Measurements from ENCODE around the gene NUBPL.

DNA sequence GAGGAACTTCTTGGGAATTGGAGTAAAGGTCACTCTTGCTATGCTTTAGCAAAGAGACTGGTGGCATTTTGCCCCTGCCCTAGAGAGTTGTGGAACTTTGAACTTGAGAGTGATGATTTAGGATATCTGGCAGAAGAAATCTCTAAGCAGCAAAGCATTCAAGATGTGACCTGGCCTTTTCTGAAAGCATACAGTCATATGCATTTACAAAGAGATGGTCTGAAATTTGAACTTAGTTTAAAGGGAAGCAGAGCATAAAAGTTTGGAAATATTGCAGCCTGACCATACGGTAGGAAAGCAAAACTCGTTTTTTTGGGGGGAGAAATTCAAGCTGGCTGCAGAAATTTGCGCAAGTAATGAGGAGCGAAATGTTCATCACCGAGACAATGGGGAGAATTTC is 60.9 kb downstream of the NUBPL start:
- TF ChIP-seq NFIC (IDR thresholded peaks at IDR 0.05) (no peak), CREB1 (IDR thresholded peaks at IDR 0.05; ENCODE audit: low read depth) (no peak), RAD21 (IDR thresholded peaks at IDR 0.05; ENCODE audit: low read depth) (no peak), EP300 (IDR thresholded peaks at IDR 0.05; ENCODE audit: borderline replicate concordance) (no peak), TAF1 (IDR thresholded peaks at IDR 0.05; ENCODE audit: low read depth) (no peak), TCF12 (IDR thresholded peaks at IDR 0.05; ENCODE audit: low read depth) (no peak), FOXM1 (IDR thresholded peaks at IDR 0.05; ENCODE audit: borderline replicate concordance, low read depth) (no peak), YY1 (IDR thresholded peaks at IDR 0.05; ENCODE audit: low read depth) (no peak)
- TF ChIP-seq, protein P1, sequence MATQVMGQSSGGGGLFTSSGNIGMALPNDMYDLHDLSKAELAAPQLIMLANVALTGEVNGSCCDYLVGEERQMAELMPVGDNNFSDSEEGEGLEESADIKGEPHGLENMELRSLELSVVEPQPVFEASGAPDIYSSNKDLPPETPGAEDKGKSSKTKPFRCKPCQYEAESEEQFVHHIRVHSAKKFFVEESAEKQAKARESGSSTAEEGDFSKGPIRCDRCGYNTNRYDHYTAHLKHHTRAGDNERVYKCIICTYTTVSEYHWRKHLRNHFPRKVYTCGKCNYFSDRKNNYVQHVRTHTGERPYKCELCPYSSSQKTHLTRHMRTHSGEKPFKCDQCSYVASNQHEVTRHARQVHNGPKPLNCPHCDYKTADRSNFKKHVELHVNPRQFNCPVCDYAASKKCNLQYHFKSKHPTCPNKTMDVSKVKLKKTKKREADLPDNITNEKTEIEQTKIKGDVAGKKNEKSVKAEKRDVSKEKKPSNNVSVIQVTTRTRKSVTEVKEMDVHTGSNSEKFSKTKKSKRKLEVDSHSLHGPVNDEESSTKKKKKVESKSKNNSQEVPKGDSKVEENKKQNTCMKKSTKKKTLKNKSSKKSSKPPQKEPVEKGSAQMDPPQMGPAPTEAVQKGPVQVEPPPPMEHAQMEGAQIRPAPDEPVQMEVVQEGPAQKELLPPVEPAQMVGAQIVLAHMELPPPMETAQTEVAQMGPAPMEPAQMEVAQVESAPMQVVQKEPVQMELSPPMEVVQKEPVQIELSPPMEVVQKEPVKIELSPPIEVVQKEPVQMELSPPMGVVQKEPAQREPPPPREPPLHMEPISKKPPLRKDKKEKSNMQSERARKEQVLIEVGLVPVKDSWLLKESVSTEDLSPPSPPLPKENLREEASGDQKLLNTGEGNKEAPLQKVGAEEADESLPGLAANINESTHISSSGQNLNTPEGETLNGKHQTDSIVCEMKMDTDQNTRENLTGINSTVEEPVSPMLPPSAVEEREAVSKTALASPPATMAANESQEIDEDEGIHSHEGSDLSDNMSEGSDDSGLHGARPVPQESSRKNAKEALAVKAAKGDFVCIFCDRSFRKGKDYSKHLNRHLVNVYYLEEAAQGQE (IDR thresholded peaks at IDR 0.05; ENCODE audit: low read depth): no peak
